Dedifferentiated amniotic fluid mesenchymal stem cell (primary cell): ENCODE measurements around the gene ADGRD2.

ENCODE experiments used
- DNase-seq: peaks from one replicate; pipeline ENCODE4 v3.0.0-alpha.2; 2016; ENCODE audit errors: extremely low spot score

ADGRD2 gene

GRCh38 chr9:124479947-124480620 is 29.8 kb downstream of the ADGRD2 start:
- no peak for DNase-seq

- no peak for DNase-seq
These were observed 30.4 kb downstream of the ADGRD2 start for GRCh38 chr9:124480621-124480981.

DNA sequence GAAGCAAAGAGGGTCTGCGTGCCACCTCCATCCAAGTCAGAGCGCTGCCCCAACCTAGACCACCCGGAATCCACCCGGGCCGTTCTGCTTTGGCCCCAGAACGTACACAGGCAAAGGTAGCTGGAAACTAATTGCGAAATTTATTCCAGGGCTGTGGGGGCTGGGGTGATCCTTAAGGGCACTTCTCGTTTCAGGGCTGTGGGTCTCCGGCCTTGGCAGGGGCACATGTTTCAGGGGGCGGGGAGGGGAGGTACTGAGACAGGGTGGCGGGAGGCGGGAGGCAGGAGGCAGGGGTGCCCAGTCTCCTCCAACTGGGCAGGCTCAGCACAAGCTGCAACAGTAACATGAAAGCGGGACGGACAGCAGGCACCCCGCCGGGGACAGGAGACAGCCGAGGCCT is 30.9 kb downstream of the ADGRD2 start:
- no peak for DNase-seq

GRCh38 chr9:124482431-124483031 is 32.3 kb downstream of the ADGRD2 start:
- DNase-seq: no peak

- DNase-seq: no peak
These were observed 33.2 kb downstream of the ADGRD2 start for GRCh38 chr9:124483481-124483880.

DNA sequence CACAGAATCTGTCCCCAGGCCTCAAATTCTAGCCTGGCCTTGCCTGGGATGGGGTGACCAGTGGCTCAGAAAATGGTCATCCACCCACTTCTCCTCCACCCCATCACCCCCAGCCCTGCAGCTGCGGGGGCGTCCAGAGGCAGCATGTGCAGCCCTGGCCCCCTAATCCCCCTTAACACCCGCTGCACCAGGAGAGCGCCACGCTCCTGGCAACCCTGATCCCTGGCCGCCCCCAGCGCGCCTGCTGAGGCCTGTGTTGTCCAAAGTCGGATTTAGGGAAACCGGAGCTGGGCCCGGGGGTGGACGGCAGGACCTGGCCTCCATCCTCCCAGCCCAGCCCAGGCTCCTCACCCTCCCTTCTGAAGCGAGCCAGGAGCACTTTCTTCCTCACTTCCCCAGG is 35.0 kb downstream of the ADGRD2 start:
- DNase-seq: no peak

DNA sequence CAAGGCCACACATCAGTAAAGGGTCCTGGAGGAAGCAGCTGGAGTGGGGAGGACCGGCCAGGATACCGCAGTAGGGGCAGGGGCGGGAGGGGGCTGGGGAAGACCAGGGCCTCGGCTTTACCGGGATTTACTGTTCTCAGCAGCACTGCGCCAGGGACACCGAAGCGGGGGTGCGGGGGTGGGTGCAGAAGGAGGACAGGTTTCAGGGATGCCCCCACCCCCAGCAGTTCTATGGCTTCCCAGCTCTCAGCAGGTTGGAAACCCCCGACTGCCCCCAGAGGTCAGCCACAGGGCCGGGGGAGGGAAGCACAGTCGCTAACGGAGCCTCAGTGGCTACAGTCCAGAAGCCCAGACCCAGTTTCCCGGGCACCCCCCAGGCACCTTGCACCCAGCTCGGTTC is 35.7 kb downstream of the ADGRD2 start:
- DNase-seq: no peak

GRCh38 chr9:124486778-124487259 is 36.6 kb downstream of the ADGRD2 start:
- DNase-seq: no peak

DNA sequence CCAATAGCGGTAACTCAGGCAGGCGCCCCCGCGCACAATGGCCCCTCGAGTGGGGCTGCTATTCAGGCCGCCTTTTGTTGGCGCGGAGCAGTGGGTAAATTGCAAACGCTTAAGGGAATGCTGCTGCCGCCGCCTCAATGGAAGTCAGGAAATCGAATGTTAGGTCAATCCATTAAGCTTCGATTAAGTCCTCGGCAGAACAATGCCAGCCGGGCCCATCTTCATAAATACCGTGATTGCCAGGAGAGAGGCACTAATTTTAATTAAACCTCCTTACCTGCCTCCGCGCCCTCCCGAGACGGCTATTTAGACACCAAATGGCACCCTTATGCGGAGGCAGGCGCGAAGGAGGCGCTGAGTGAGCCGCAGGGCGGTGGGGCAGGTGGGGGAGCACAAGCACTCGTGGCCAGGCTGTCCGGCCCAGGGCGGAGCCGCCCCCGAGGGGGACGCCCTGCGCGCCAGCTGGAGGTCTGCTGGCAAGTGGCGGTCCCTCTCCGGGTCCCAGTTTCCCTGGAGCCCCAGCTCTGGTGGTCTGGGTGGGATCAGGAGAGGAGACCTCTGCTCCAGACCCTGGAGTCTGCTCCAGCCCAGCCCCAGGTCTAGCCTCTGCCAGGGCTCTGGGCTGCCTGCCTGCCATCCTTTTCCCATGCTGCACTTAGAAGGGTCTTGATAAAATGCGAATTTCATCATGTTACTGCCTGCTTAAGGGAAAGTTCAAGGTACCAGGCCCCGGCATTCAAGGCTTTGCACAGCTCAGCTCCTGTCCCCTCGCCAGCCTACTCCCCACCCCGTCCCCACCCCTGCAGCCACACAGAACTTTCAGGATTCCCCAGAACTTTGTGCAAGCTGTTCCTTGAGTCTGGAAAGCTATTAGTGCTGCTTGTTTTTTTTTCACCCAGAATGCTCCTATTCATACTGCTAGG is 37.3 kb downstream of the ADGRD2 start:
- no peak for DNase-seq

- DNase-seq: no peak
These were observed 38.5 kb downstream of the ADGRD2 start for GRCh38 chr9:124488641-124489210.

- DNase-seq: no peak
These were observed 39.0 kb downstream of the ADGRD2 start for GRCh38 chr9:124489222-124489621.

- no peak for DNase-seq
These were observed 39.8 kb downstream of the ADGRD2 start for GRCh38 chr9:124490004-124490403.

DNA sequence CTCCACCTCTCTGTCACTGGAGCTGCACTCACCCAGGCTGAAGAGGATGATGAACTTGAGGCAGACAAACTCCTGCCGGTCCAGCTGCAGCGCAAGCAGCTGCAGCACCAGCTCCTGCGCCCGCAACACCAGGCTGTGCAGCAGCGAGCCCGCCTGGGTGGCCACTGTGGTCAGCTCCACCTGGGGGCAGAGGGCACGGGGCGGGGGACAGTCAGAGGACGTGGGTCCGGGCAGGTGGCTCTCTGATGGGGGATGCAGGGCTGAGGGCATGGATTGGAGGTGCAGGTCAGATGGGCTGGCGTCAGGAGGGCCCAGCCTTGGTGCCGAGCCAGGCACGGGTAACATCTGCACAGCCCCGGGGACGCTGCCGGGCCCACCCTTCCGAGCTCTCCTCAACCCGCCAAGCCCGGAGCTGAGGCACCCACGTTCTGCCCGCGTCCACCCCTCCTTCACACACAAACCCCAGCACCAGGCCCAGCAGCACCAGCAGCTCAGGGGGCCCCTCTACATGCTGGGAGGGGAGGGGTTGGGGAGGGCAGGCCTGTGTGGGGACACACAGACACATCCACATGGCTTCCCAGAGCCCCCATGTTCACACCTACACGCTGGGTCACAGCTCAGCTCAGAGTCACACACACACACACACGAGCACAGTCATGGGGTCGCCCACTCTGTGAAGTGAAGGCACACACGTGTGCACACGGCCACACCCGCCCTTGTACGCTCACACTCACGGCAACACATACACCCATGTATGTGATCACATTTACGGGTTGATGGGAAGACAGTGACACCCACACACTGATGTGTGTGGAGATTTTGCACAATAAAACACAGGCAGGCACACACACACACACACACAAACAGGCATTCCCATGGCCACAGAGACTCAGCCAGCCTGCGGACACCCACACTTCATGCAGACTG is 41.1 kb downstream of the ADGRD2 start:
- no peak for DNase-seq

DNA sequence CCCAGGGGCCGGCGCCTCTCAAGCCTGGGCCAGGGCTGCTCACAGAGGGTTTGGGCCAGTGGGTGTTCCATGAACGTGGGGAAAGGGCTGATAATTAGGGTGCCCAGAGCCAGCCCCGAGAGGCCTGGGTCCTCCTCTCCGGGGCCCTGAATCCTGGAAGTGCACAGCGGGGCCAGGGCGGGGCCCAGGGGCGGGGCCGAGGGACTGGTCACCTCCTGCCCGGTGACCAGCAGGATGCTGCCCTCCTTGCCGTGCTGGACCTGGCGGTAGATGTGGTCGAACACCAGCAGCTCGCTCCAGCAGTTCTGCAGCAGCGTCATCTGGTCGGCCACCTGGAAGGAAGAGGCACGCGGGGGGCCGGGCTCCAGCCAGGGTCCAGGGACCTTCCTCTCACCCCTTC is 42.6 kb downstream of the ADGRD2 start:
- no peak for DNase-seq

DNA sequence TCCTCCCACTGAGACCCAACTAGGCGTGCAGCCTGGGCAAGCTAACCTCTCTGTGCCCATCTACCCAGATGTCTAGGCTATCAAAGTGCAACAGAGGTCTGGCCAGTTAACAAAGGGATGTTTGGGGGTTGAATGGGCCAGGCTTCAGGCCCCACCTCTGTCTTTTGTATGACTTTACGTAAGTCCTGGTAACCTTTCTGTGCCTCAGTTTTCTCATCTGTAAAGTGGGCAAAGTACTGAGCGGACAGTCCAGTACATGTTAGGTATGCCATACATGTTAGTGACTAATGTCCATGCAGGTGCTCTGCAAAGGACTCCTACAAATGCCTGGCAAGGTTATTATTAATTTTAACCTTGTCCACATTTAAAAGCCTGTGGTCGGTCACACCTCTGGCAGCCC is 43.0 kb downstream of the ADGRD2 start:
- no peak for DNase-seq

DNA sequence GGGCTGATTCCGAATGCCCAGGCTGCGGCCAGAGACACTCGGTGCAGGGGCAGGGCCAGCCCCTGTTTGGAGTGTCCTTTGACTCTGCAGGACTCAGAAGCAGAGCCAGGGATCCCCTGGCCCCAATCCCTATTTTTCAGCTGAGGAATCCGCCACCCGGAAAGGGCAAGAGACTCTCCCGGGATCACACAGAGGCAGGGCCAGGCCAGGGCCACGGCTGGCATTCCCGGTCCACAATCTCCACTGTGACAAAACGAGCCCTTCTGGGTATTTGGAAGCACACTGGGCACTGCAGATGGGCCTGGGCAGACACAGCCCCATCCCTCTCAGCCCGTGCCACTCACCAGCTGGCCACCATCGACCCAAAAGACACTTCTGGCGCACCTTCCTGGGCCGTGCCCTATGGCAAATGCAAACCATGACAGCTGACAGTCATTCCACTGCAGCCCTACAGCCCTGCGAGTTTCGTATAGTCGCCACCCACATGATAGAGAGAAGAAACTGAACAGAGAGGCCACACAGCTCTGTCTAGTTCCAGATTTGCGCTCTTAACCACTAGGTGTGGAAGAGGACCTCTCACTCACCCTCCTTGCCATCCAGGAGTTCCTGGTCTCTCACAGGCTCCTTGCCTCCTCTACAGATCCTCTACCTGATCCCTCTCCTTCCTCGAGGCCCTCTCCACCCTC is 43.7 kb downstream of the ADGRD2 start:
- DNase-seq: no peak

DNA sequence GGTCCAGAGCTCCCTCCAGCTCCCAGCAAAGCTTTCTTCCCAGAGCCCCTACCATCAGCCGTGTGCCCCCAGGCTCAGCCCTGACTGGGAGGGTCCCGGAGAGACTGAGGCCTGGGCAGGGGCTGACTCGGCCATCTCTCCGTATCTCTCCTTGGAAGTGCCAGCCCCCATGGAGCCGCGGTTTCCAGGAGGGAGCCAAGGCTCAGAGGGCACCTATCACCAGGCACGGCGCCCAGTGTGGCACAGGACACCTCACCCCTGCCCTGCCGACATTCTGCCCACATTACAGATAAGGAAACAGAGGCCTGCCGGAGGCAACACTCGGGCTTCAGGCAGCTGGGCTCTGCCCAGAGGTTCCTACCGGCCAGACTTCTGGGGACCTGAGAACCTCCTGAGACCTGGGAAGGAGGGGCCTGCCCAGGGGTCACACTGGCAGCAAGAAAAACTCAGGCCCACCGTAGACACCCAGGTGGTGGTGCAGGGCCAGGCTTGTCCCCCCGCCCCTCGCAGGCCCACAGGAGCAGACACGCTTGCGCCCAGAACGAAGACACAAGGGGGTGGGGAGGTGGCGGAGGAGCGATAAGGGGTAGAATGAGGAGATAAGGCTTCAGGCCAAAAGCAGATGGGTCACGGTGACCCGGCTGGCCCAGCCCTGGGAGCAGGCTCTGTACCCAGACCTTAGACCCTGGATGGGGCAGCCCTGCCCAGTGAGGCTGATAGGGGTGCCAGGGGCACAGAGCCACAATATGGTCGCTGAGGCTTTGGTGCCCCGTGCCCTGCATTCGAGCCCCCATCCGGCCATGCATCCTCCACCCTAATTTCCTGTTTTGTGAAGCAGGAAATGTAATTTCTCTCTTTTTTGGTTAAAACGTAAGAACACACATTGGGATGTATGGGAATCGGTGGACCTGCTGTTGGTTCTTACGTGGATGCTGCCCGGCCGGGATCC is 45.1 kb downstream of the ADGRD2 start:
- no peak for DNase-seq

GRCh38 chr9:124496075-124496449 is 45.8 kb downstream of the ADGRD2 start:
- no peak for DNase-seq

DNA sequence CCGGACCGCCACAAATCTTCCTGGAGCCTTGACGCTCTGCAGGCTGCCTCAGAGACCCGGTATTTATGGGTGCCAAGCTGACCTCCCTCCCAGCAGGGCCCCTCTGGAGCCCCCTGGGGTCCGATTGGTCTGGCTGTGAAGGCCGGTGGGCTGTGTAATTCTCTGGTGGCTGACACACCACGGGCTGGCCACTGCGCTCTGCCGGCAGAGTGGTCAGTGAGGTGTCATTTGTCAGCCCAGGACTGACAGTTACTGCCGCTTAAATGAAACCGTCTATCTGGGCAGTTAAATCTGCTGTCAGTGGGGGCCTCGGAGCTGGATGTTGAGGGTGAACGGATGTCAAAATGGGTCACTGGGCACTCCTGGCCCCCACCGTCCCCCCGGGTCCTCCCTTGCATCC is 46.2 kb downstream of the ADGRD2 start:
- no peak for DNase-seq

- no peak for DNase-seq
These were observed 47.2 kb downstream of the ADGRD2 start for GRCh38 chr9:124497441-124497840.
